HG02840 (cell line): ENCODE data around the gene SLC12A1.

Experiments used
- ATAC-seq: cut with Tn5 transposase; IDR thresholded peaks from one replicate; pipeline ENCODE4 v1.9.1; 2021; ENCODE audit warnings: mild to moderate bottlenecking, moderate library complexity, moderate number of reproducible peaks; ENCODE audit not compliant: unreplicated experiment, low FRiP score

SLC12A1 gene

DNA sequence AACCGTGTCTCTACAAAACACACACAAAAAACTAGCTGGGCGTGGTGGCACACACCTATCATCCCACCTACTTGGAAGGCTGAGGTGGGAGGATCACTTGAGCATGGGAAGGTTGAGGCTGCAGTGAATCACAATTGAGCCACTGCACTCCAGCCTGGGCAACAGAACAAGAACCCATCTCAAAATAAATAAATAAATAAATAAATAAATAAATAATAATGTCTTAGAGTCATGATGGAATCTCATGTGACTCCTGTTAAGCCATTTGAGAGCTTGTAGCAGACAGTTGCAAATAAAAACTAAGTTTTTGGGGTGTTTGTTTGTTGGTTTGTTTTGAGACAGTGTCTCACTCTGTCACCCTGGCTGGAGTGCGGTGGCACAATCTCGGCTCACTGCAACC is 33.2 kb downstream of the SLC12A1 start:
- no peak for ATAC-seq

DNA sequence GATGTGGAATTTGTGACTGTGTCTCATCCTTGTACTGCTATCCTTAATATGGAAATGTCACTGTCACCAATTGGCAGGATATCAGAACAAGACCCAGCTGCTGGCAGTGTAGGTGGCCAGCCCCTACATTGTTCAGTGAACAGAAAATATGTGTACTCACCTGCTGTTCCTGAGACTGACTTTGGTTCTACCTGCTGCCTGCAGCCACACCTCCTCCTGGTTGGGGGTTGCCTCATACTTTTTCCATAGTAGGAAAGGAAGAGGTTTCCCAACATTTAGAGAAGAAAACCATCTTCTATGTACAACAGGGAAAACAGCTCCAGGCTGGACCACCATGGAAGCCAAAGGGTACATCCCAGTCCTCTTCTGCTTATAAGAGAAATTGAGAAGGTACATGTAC is 35.9 kb downstream of the SLC12A1 start:
- no peak for ATAC-seq

DNA sequence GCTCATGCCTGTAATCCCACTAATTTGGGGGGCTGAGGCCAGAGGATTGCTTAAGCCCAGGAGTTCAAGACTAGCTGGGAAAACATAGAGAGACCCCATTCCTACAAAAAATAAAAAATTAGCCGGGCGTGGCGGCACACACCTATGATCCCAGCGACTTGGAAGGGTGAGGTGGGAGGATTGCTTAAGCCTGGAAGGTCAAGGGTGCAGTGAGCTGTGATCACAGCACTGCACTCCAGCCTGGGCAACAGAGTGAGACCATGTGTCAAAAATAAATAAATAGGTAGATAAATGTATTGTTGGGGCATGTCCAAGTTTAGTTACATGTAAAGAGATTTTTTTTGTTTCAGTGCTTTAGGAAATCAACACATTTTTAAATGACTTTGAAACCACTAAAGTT is 36.4 kb downstream of the SLC12A1 start:
- ATAC-seq: no peak

DNA sequence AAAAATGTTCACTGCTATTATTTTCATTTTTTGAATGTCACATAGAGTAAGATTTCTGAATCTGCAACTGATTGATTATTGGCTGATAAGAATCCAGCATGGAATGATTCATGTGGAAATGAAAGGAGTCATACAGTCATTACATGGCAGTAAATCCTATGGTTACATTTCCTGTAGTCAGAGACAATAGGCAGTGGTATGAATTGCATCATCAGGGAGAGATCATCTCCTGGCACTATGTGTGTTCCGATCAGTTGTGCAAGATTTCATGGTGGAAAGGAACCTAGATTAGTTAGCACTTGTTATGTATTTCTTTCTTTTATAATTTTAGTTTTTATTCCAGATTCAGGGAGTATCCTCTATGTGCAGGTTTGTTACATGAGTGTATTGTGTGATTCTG is 38.8 kb downstream of the SLC12A1 start:
- no peak for ATAC-seq

DNA sequence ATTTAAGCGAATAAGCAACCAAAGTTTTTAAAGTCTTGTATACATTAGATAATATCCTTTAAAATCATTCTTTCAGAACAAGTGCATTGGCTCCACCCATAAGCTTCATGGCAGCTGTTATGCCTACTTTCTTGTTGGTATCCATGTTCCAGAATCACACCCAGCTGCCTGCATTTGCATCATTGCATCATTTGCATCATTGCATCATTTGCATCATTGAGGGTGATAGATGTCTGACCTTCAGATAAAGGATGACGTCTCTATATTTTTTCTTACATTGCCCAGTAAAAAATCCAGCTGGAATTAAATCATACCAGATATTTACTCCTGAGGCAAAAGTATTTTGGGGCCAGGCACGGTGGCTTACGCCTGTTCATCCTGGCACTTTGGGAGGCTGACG is 42.3 kb downstream of the SLC12A1 start:
- ATAC-seq: no peak

DNA sequence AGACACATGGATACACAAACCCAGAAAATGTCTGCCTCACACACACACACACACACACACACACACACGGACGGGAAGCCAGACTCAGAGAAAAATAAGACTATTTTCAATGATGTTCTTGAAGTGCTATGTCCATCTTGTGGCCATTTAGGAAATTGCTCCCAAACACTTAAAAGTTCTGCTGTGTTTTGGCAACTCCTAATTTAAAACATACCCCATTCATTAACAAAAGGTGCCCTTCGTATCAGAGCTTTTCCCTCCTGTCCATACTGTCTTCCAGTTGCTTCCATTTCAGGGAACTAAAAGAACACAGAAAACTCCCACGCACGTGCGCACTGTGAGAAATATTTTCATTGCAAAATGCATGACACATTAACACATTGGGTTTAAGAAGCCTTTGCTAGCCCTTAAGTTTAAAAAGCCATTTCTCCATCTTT is 44.6 kb downstream of the SLC12A1 start:
- no peak for ATAC-seq

DNA sequence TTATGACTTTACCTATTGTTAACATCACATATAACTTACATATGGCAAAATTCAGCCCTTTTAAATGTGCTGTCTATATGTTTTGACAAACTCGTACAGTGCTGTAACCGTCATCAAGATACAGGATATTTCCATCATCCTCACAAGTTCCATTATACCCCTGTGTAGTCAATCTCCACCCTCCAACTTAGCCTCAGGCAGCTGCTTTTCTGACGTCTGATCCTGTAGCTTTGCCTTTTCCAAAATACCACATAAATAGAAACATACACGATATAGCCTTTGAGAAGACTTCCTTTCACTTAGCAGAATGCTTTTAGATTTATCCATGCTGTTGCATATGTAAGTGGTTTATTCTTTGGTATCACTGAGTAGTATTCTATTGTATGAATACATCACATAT is 47.1 kb downstream of the SLC12A1 start:
- no peak for ATAC-seq

DNA sequence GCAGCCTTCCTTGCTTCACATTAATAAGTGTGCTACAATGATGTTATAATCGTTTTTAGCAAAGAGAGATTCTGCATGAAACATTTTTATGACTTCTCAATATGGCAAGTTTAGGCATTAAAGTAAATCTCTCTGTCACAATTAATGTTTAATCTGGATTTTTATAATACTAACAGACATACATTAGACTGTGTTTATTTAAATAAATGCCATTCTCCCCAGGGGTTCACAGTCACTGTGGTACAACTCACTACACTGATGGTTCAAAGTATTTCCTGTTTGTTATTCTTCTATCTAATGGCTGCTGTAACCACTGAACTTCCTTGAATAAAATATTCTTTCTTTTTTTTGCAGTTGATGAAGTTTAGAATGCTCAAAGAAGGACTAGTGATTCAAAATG is 59.0 kb downstream of the SLC12A1 start:
- ATAC-seq: no peak

DNA sequence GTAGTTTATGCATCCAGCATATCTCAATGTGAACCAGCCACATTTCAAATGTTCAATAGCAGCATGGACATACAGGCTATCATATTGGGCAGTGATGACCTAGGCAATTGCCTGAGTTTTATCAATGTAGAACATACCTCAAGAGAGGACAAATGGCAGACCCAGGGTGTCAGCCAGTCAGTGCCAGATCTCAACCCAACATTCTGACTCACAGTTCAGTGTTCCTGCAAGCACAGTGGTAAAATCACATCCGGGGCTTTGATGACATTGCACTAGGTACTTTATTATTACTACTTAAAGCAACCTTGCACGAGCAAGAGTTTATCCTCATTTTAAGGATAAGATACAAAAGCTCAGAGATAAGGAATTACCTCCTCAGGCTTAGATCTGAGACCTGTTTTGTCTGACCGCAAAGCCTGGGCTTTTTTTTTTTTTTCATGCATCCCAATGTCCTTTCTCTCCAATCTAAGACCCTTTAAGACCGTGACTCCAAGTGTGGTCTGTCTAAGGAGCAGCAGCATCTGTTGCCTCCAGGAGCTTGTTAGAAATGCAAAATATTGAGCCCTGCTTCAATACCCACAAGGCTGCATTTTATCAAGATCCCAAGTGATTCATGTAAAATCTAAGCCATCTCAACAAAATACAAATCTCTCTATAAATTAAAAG is 60.1 kb downstream of the SLC12A1 start:
- no peak for ATAC-seq

DNA sequence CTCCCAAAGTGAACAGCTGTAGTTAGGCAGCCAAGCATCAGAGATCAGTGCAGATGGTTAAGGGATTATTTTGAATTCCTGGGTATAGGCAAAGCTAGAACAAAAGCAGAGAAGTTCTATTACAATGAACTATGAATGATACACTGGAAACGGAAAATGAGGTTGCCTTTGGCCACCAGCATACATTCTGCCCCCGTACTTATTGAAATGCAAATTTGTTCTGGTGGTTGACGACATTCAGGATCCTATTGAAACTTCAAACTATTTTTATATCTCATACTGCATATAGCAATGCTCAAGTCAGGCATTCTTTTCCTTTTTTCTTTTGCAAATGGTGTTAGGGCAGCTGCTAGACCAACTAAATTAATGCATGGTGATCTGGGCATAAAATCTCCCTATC is 61.7 kb downstream of the SLC12A1 start:
- no peak for ATAC-seq

DNA sequence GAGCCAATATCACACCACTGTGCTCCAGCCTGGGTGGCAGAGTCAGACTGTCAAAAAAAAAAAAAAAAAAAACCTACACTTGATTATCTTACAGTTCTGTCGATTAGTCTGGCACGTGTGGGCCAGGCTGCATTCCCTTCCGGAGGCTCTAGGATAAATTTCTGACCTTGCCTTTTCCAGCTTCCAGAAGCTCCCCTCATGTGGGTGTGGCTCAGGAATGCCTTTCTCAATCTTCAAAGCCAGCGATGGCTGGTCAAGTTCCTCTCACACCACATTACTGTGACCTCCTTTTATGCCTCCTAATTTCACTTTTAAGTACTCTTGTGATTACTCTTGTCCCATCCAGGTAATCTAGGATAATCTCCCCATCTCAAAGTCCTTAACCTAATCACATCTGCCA is 66.9 kb downstream of the SLC12A1 start:
- ATAC-seq: no peak

DNA sequence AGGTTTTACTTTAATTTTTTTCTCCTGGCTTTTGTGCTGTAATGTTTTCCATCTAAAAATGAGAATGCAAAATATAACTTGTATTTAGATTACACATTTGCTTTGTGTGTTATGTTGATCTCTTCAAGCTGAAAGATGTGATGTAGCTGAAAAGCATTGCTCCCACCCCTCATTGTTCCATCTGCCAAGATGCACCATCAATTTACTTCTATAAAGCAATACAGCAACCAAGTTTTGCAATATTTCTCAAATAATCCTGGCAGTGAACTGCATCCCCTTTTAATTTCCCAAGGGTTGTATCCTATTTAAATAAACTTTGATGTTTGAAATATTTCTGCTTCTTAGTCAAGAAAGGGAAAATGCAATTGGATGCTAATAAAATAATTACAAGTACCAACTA is 72.6 kb downstream of the SLC12A1 start:
- no peak for ATAC-seq

DNA sequence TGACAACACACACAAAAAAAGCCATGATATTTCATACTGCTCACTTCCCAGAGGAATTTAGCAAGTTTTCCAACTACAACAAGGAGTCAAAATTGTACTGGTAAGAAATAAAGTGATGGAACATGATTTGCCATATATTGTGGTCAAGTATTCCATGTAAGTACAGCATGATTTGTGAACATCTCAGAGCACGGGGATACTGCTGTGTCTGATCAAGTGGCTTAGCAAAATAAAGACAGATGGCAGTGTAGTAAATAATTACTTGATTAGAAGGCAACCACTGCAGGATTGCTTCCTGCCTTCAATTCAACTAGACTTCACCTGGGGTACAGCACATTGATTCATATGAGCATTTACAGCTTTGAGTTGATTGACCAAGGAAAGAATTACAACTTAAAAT is 73.5 kb downstream of the SLC12A1 start:
- no peak for ATAC-seq

DNA sequence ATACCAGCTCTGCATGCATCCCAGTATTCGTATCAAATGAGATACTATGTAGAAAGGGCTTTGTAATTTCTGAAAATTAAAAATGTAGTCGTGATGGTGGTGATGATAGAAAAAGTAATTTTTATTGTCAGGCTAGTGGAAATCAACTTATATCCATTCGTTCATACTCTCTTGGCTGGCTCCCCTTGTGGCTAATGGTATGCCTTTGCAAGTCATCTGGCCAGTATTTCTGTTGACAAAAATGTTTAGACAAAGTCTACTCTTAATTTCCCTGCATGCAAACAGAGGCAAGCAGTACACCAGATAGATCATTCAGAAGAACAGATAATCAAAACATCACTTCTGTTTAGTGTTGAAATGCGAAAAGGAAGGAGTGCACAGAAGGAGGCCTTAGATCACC is 75.6 kb downstream of the SLC12A1 start:
- ATAC-seq: no peak

DNA sequence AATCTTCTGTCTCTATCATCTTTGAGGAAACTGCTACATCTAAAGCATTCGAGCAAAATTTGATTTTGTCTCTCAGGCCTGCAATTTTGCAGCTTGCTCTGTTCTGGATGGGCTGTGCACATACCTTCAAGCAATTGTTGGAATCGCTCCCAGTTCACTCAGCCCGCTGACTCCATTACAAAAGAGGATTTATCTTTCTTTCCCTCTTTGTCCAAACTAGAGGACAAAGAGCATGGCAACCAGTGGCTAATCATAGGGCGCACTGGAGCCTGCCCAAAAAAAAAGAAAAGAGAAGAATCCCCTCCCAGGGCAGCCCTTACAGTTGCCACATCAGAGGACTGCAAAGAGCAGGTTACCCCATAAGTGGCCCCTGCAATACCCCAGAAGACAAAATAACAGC is 76.1 kb downstream of the SLC12A1 start:
- no peak for ATAC-seq

DNA sequence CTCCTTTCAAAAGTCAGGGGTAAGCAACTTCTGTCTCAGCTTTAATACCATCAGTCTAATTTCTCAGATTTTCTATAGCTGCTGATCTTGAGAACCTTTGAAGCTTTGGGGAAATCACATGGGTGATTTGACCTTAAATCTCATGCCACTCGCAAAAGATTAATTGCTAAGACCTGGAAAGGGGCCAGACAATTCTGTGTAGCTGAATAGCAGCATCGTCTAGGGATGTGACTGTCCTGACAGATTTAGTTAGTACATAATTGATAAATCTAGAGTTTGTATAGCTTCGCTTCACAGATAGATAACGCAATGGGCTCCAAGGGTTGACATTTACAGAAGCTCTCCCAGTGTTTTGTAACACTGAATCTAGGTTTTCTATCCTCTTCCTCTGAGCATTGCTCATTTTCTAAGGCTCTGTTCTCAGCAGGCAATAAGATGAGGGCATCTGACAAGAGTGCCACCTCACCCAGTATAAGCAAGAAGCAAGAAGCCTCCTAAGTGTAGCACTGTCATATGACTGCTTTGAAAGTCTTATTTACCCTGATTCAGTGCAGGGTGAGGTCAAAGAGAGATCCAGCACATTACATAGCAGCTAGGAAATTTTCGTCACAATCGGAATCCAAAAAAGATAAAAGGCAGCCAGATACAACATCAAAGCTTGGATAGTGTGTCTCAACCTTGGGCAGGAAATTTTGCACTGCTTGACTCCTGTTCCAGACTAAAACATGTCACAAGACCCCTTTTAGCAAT is 77.5 kb downstream of the SLC12A1 start:
- ATAC-seq: no peak

DNA sequence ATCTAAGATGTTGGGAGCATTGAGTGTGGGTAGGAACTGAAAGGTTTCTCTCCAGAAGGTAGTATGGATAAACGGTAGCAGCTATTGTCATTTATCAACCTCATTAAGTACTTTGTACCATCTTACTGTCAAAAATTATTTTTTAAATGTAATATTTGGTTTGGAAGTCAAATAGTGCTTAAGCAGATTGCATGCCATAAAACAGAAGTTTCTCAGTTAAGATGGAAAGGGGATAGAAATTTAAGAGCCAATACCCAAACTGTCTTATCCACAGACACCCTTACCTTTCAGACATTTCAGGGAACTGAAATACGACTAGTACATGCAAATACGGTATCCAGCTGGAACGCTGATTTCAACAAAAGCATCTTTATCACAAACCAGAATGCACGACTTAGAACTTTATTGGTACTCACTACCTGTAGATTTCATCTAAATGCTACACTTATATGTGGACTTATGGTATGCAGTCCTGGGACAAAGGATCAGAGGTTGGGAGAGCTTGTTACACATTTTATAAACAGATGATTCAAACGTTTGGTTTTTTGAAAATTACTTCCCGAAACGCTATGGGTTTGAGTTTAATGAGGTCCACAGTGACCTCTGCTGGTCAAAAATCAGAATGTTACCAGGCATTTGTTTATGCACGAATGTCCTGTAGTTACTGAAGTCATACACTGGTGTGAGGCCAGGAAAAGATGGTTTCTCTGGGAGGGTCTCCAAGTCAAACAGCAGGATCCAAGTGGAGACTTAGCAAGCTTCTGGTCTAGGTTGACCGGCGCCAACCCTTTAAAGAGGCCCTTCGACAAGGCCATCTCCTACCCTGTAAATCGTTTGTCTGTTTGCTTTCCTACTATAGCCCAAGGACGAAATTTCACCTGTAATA is 79.5 kb downstream of the SLC12A1 start:
- ATAC-seq: no peak

DNA sequence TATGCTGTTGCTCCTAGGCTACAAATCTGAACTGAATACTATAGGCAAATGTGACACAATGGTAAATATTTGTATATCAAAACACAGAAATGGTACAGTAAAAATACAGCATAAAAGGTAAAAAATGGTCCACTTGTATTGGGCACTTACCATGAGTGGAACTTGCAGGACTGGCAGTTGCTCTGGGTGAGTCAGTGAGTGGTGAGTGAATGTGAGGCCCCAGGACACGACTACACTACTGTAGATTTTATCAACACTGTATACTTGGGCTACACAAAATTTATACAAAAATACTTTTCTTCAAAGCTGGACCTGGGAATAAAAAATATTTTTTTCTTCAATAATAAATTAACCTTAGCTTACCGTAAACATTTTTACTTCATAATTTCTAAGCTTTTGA is 83.5 kb downstream of the SLC12A1 start:
- no peak for ATAC-seq

DNA sequence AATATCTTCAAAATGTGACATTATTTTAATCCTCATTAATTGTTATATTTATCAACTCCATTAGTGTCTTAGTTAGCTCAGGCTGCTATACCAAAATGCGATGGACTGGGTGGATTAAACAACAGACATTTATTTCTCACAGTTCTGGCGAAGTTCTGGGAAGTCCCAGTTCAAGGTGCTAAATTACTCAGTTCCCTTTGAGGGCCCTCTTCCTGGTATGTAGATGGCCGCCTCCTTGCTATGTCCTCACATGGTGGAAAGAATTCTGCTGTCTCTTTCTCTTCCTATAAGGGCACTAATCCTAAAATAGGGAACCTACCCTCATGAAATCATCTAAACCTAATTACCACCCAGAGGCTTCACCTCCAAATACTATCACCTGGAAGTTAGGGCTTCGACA is 86.4 kb downstream of the SLC12A1 start:
- no peak for ATAC-seq

DNA sequence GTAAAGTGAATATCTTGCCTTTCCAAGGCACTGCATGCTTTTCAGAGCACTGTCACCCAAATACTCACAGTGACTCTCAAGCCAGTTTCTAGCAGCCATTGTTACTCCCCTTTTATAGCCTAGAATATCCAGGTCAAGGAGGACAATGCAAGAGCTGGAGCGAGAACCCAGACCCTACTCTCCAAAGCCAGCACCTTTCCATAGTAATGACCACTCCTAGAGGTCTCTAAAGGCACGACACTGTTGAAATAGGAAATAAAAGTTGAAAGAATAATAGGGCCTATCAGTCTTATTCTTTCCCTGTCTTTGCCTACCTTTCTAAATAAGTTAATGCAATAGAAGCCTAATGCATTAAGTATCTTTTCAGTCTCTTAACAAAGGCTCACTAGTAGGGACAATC is 91.6 kb downstream of the SLC12A1 start:
- no peak for ATAC-seq

DNA sequence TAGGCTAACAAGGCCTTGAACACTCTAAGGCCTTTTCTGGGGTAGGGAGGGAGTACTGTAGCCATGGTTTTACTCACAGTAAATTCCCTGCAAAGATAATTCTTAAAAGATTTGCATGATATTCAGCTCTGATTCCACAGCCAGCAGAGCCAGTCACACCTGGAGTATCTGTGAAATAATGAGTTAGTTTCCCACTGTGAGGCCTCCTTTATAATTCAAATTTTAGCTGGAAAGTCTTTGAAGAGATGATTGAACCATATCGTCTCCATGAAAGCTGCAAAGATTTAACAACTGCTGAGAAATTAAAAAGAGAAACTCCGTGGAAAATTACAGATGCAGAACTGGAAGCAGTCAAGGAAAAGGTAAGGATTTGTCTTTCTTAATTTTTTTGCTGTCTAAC is 92.8 kb downstream of the SLC12A1 start:
- no peak for ATAC-seq
